HCT116 (cell line): ENCODE results near the gene ATP8A1. TPM values are rescaled to one million over a fixed set of nuclear protein-coding genes. Genes with fewer than 3 reads are reported as not detected.

Experiments
- ATAC-seq: fragments of 200-7000 bp; cut with Tn5 transposase; 2 replicates; pipeline ENCODE4 v1.9.1; 2020; ENCODE audit warnings: mild to moderate bottlenecking, moderate library complexity
- BruUV-seq: library from RNA; stranded (reverse); fragments of 400-500 nt; replicated peaks from 2 replicates; lab custom pipeline; 2021; lab: Mats Ljungman, UMichigan
- CTCF ChIA-PET: fragments of 300-600 bp; sonication (Branson Sonifier 250); formaldehyde crosslinking; loops from one replicate; lab custom pipeline; 2021; ENCODE audit warnings: antibody characterized with exemption; lab: Charles Lee
- POLR2A ChIA-PET: fragments of 300-600, 350-600 bp; sonication (Branson Sonifier 250); formaldehyde crosslinking; loops from one replicate; lab custom pipeline; 2021; ENCODE audit warnings: antibody characterized with exemption; lab: Charles Lee
- RAD21 ChIA-PET, 2 experiments: fragments of 300-600 bp; sonication (Branson Sonifier 250); formaldehyde crosslinking; loops; one replicate each; lab custom pipeline; 2023; ENCODE audit warnings: low total read pairs in 2 of 2; ENCODE audit not compliant: uncharacterized antibody in 2 of 2, unreplicated experiment in 2 of 2, low non-redundant PET in 1 of 2; lab: Charles Lee
- DNase-seq: peaks from one replicate; pipeline ENCODE4 v3.0.0-alpha.2; 2010; ENCODE audit warnings: low read depth, low spot score
- H2AFZ ChIP-seq: fragments of 200-600 bp; shearing (Covaris generic), sonication (generic); 2 replicates; pipeline ENCODE4 v1.6.1; 2017; ENCODE audit warnings: low read depth, mixed run types, mixed read lengths, antibody characterized with exemption, low read length; ENCODE audit not compliant: poor library complexity, severe bottlenecking
- H3K27ac ChIP-seq: 2 replicates; pipeline ENCODE4 v1.5.1; 2012; ENCODE audit warnings: low read depth, low read length
- H3K27me3 ChIP-seq: fragments of 200-600 bp; sonication (generic); 2 replicates; pipeline ENCODE4 v1.6.1; 2016; ENCODE audit warnings: mixed run types, low read length, mixed read lengths; ENCODE audit not compliant: insufficient read depth
- H3K36me3 ChIP-seq, 2 experiments: fragments of 200-500 bp in 1 of 2; fragments of 200-600 bp in 1 of 2; sonication (Bioruptor generic) in 1 of 2; sonication (generic) in 1 of 2; 2 replicates each; pipeline versions ENCODE4 v1.5.1 to v1.6.1; 2014 to 2016; ENCODE audit warnings: low read length in 2 of 2, inconsistent platforms in 1 of 2, mixed read lengths in 1 of 2, mixed run types in 1 of 2; ENCODE audit not compliant: insufficient read depth in 2 of 2, control insufficient read depth in 1 of 2
- H3K4me1 ChIP-seq, 2 experiments: fragments of 200-600 bp in 1 of 2; sonication (generic) in 1 of 2; 2 replicates each; pipeline versions ENCODE4 v1.5.1 to v1.6.1; 2012 to 2017; ENCODE audit warnings: low read length in 2 of 2, inconsistent platforms in 1 of 2, mild to moderate bottlenecking in 1 of 2, mixed read lengths in 1 of 2, mixed run types in 1 of 2, moderate library complexity in 1 of 2; ENCODE audit not compliant: insufficient read depth in 2 of 2, control insufficient read depth in 1 of 2
- H3K4me2 ChIP-seq: fragments of 200-600 bp; sonication (generic); 2 replicates; pipeline ENCODE4 v1.6.1; 2017; ENCODE audit warnings: mixed run types, low read length, mixed read lengths
- H3K4me3 ChIP-seq, 2 experiments: fragments of 200-600 bp in 1 of 2; sonication (generic) in 1 of 2; replicated peaks in 1 of 2; 2 replicates each; pipeline ENCODE4 v1.5.1; 2011 to 2016; ENCODE audit warnings: low read length in 2 of 2, control low read depth in 1 of 2, low read depth in 1 of 2, mild to moderate bottlenecking in 1 of 2, mixed read lengths in 1 of 2, mixed run types in 1 of 2
- H3K79me2 ChIP-seq: fragments of 200-600 bp; sonication (generic); 2 replicates; pipeline ENCODE4 v1.6.1; 2017; ENCODE audit warnings: mild to moderate bottlenecking, mixed run types, low read length, moderate library complexity, mixed read lengths; ENCODE audit not compliant: insufficient read depth
- H3K9ac ChIP-seq: fragments of 200-600 bp; sonication (generic); 2 replicates; pipeline ENCODE4 v1.6.1; 2016; ENCODE audit warnings: low read length, mixed read lengths
- H3K9me2 ChIP-seq: fragments of 200-600 bp; sonication (generic), shearing (Covaris generic); 2 replicates; pipeline ENCODE4 v1.6.1; 2017; ENCODE audit warnings: mixed run types, mild to moderate bottlenecking, moderate library complexity; ENCODE audit not compliant: insufficient read depth
- H3K9me3 ChIP-seq, 2 experiments: fragments of 200-500 bp in 1 of 2; fragments of 200-600 bp in 1 of 2; sonication (Bioruptor generic) in 1 of 2; sonication (generic) in 1 of 2; 2 replicates each; pipeline ENCODE4 v1.6.1; 2014 to 2017; ENCODE audit warnings: low read length in 2 of 2, mixed read lengths in 2 of 2, inconsistent platforms in 1 of 2, low read depth in 1 of 2, mild to moderate bottlenecking in 1 of 2, mixed run types in 1 of 2, moderate library complexity in 1 of 2; ENCODE audit not compliant: control insufficient read depth in 1 of 2, insufficient read depth in 1 of 2
- H4K20me1 ChIP-seq: fragments of 200-600 bp; sonication (generic), shearing (Covaris generic); 2 replicates; pipeline ENCODE4 v1.6.1; 2017; ENCODE audit warnings: mixed run types, mild to moderate bottlenecking, moderate library complexity; ENCODE audit not compliant: insufficient read depth
- CBX3 ChIP-seq: IDR thresholded peaks from 2 replicates; pipeline ENCODE4 v1.6.1; 2012; ENCODE audit warnings: low read depth
- CEBPB ChIP-seq: IDR thresholded peaks from 2 replicates; pipeline ENCODE4 v1.6.1; 2012; ENCODE audit warnings: low read depth
- EGR1 ChIP-seq: IDR thresholded peaks from 2 replicates; pipeline ENCODE4 v1.6.1; 2012; ENCODE audit warnings: low read depth
- ELF1 ChIP-seq: IDR thresholded peaks from 2 replicates; pipeline ENCODE4 v1.6.1; 2012; ENCODE audit warnings: low read depth, borderline replicate concordance
- EZH2 ChIP-seq: fragments of 200-600 bp; sonication (generic); IDR thresholded peaks from 2 replicates; pipeline ENCODE4 v1.6.1; 2017; ENCODE audit warnings: antibody characterized with exemption, mixed run types
- EZH2phosphoT487 ChIP-seq: fragments of 200-600 bp; IDR thresholded peaks from 2 replicates; pipeline ENCODE4 v1.6.1; 2018; ENCODE audit warnings: antibody characterized with exemption, borderline replicate concordance
- JUND ChIP-seq: IDR thresholded peaks from 2 replicates; pipeline ENCODE4 v1.6.1; 2012
- POLR2AphosphoS5 ChIP-seq: IDR thresholded peaks from 2 replicates; pipeline ENCODE4 v1.6.1; 2011; ENCODE audit warnings: mild to moderate bottlenecking, low read depth, low read length, moderate library complexity
- SIN3A ChIP-seq: IDR thresholded peaks from 2 replicates; pipeline ENCODE4 v1.6.1; 2012; ENCODE audit warnings: low read depth
- SP1 ChIP-seq: IDR thresholded peaks from 2 replicates; pipeline ENCODE4 v1.6.1; 2012; ENCODE audit warnings: low read depth
- ZNF274 ChIP-seq: fragments of 200-500 bp; sonication (Bioruptor generic); IDR thresholded peaks from 2 replicates; pipeline ENCODE4 v1.6.1; 2014; ENCODE audit warnings: mild to moderate bottlenecking, low read depth, low read length, inconsistent platforms
- intact Hi-C: fragments of 100-400 bp; cut with micrococcal nuclease; formaldehyde crosslinking; loops from 2 replicates; pipeline ENCODE4 v1.10.0; 2022
- total RNA-seq: library from RNA; stranded (reverse); gene quantifications from one replicate; pipeline ENCODE4 v1.2.1, GENCODE V29; 2021; ENCODE audit not compliant: unreplicated experiment
- TF ChIP-seq, protein P1 (sequence below): IDR thresholded peaks from 2 replicates; pipeline ENCODE4 v1.6.1; 2012; ENCODE audit warnings: low read depth
- TF ChIP-seq, protein P2 (sequence below), 3 experiments: fragments of 200-600 bp in 1 of 3; sonication (generic) in 1 of 3; IDR thresholded peaks in 2 of 3; conservative IDR thresholded peaks in 1 of 3; 2 replicates each; pipeline ENCODE4 v1.5.1; 2012 to 2017; ENCODE audit warnings: low read depth in 2 of 3, low read length in 2 of 3, antibody characterized with exemption in 1 of 3, borderline replicate concordance in 1 of 3, control low read depth in 1 of 3, mild to moderate bottlenecking in 1 of 3, mixed read lengths in 1 of 3, mixed run types in 1 of 3, moderate library complexity in 1 of 3; ENCODE audit not compliant: insufficient read depth in 1 of 3
- TF ChIP-seq, protein P3 (sequence below): IDR thresholded peaks from 2 replicates; pipeline ENCODE4 v1.6.1; 2011; ENCODE audit warnings: mild to moderate bottlenecking, low read length, moderate library complexity; ENCODE audit not compliant: insufficient replicate concordance; ENCODE audit errors: extremely low read depth
- TF ChIP-seq, protein P4 (sequence below): IDR thresholded peaks from 2 replicates; pipeline ENCODE4 v1.6.1; 2012

ATP8A1 gene
- total RNA-seq, 1 experiment from 2014 or later, result 1.9 TPM

DNA sequence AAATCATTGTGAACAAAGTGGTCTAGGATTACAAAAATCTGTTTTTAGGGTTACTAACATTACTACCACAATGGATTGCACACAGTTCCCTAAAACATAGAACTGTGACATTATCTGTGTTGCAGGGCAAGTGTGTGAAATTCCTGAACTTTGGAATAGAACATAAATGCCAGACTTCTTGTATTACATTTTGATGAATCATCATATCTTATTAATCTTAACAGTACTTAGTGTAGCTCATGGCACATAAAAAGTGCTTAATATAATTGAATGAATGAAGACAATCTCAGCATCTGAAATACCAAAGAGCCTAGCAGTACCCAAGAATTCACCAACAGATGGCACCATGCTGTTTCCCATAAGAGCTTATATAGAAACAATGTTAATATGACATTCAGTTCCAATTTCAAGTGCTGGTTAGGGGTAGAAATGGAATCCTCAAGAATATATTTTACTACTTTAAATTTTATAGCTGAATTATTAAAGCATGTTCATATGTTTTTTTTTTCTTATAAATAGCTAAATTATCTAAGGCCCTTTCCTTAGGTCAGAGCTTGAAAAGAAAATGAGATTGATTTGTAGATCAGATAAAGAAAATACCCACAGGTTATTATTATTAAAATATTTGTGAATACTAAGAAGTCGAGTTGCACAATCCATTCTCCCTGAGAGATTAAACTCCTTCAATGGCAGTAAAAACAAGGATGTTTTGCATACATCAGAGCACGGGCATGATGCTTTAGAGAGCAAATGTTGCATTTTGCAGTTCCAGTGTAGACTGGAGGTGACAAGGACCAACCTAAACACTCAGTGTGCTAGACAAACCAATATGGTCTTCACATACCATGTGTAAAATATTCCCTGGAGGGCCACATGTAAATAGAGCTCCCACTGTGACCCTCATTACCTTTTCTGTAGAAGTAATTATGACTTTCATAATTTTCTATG is 285.3 kb downstream of the ATP8A1 start (continued):
- TF ChIP-seq, protein P1, sequence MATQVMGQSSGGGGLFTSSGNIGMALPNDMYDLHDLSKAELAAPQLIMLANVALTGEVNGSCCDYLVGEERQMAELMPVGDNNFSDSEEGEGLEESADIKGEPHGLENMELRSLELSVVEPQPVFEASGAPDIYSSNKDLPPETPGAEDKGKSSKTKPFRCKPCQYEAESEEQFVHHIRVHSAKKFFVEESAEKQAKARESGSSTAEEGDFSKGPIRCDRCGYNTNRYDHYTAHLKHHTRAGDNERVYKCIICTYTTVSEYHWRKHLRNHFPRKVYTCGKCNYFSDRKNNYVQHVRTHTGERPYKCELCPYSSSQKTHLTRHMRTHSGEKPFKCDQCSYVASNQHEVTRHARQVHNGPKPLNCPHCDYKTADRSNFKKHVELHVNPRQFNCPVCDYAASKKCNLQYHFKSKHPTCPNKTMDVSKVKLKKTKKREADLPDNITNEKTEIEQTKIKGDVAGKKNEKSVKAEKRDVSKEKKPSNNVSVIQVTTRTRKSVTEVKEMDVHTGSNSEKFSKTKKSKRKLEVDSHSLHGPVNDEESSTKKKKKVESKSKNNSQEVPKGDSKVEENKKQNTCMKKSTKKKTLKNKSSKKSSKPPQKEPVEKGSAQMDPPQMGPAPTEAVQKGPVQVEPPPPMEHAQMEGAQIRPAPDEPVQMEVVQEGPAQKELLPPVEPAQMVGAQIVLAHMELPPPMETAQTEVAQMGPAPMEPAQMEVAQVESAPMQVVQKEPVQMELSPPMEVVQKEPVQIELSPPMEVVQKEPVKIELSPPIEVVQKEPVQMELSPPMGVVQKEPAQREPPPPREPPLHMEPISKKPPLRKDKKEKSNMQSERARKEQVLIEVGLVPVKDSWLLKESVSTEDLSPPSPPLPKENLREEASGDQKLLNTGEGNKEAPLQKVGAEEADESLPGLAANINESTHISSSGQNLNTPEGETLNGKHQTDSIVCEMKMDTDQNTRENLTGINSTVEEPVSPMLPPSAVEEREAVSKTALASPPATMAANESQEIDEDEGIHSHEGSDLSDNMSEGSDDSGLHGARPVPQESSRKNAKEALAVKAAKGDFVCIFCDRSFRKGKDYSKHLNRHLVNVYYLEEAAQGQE, result no peak
- TF ChIP-seq, all 23 proteins: peak for 2

DNA sequence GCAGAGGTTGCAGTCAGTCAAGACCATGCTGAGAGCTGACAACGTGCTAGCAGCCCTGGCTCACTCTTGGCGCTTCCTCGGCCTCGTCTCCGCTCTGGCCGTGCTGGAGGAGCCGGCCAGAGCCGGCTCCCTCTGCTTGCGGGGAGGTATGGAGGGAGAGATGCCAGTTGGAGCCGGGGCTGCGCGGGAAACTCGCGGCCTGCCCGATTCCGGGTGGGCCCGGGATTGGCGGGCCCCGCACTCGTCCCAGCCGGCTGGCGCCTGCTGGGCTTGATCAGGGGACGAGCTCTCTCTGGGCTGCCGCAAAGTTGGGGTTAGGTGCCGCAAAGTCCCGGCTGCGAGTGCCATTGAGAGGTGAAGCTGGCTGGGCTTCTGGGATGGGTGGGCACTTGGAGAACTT is 287.4 kb downstream of the ATP8A1 start:
- Histone ChIP-seq H3K9ac (no peak overlapping the region), H3K4me1 (no peaks in the 10 kb centered on the region), H3K27me3 (no peaks in the 10 kb centered on the region), H3K9me3 (no peaks in the 10 kb centered on the region), H3K9me2 (no peaks in the 10 kb centered on the region), H2AFZ (no peak overlapping the region), H3K4me2 (no peak overlapping the region), H3K79me2 (no peaks in the 10 kb centered on the region), H3K36me3 (no peaks in the 10 kb centered on the region), H3K4me3 (no peak overlapping the region), H3K27ac (no peak overlapping the region), H4K20me1 (no peaks in the 10 kb centered on the region)
- no peak for DNase-seq
- TF ChIP-seq, protein P2, sequence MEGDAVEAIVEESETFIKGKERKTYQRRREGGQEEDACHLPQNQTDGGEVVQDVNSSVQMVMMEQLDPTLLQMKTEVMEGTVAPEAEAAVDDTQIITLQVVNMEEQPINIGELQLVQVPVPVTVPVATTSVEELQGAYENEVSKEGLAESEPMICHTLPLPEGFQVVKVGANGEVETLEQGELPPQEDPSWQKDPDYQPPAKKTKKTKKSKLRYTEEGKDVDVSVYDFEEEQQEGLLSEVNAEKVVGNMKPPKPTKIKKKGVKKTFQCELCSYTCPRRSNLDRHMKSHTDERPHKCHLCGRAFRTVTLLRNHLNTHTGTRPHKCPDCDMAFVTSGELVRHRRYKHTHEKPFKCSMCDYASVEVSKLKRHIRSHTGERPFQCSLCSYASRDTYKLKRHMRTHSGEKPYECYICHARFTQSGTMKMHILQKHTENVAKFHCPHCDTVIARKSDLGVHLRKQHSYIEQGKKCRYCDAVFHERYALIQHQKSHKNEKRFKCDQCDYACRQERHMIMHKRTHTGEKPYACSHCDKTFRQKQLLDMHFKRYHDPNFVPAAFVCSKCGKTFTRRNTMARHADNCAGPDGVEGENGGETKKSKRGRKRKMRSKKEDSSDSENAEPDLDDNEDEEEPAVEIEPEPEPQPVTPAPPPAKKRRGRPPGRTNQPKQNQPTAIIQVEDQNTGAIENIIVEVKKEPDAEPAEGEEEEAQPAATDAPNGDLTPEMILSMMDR (IDR thresholded peaks at IDR 0.05 in 2 of 3, conservative IDR thresholded peaks at IDR 0.05 in 1 of 3; ENCODE audit: borderline replicate concordance in 1 of 3, insufficient read depth in 1 of 3, low read depth in 2 of 3, low read length in 2 of 3), result no peak
- TF ChIP-seq, protein P3, sequence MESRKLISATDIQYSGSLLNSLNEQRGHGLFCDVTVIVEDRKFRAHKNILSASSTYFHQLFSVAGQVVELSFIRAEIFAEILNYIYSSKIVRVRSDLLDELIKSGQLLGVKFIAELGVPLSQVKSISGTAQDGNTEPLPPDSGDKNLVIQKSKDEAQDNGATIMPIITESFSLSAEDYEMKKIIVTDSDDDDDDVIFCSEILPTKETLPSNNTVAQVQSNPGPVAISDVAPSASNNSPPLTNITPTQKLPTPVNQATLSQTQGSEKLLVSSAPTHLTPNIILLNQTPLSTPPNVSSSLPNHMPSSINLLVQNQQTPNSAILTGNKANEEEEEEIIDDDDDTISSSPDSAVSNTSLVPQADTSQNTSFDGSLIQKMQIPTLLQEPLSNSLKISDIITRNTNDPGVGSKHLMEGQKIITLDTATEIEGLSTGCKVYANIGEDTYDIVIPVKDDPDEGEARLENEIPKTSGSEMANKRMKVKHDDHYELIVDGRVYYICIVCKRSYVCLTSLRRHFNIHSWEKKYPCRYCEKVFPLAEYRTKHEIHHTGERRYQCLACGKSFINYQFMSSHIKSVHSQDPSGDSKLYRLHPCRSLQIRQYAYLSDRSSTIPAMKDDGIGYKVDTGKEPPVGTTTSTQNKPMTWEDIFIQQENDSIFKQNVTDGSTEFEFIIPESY, result no peak
- TF ChIP-seq, protein P4, sequence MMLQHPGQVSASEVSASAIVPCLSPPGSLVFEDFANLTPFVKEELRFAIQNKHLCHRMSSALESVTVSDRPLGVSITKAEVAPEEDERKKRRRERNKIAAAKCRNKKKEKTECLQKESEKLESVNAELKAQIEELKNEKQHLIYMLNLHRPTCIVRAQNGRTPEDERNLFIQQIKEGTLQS, result no peak
- TF ChIP-seq POLR2AphosphoS5 (no peak), SIN3A (no peak), SP1 (no peak), EZH2phosphoT487 (no peak), EGR1 (no peak), ZNF274 (no peak), CBX3 (no peak), JUND (no peak), CEBPB (no peak), ELF1 (no peak), EZH2 (no peak)
- intact Hi-C loops, result no loop called here
- CTCF ChIA-PET, result interaction anchor here (1.0 kb wide), 1 partner anchor 151 kb away, joined by 4 read pairs; no protein-coding TSS in a partner anchor
- RAD21 ChIA-PET, result no interaction called here
- no peak for ATAC-seq
- POLR2A ChIA-PET, result no interaction called here
- no TSS peak for BruUV-seq
